ENCODE measurements around the gene MNS1. TPM values are rescaled to one million over a fixed set of nuclear protein-coding genes. Genes with fewer than 3 reads are reported as not detected.
"Not testable (repeated sequence)": the region's sequence is repeated elsewhere in the genome, so short reads cannot be mapped to it uniquely, and the experiment has no call there.

The MNS1 gene
- total and polyA plus RNA-seq, 9 of the 15 experiments (the other 6 are each of a cell fraction or from before 2014, with no cell fraction given): 1.1 to 10.3 (median 2.5) TPM

GRCh38 chr15:56425276-56425675 is 39.7 kb downstream of the MNS1 start (continued):
- peak; percentile 43; the same call in 1 of the 2 replicates for TF ChIP-seq ZNF280B (CRISPR knock-in tag; IDR thresholded peaks at IDR 0.05)
- no peak for TF ChIP-seq MXI1 (IDR thresholded peaks at IDR 0.05; ENCODE audit: low read depth, low read length)
- TF ChIP-seq ZBTB33 (CRISPR knock-in tag; IDR thresholded peaks at IDR 0.05): no peak

- H2AFZ ChIP-seq (ENCODE audit: low read depth, low read length); H3K27me3 ChIP-seq (ENCODE audit: control insufficient read depth in 2 of 2, insufficient read depth in 2 of 2, low read length in 2 of 2); CTCF ChIA-PET (ENCODE audit: low intra/inter-chr PET ratio); BruUV-seq (replicated peaks); in situ Hi-C loops (cut with MboI); ATAC-seq; H3K27ac ChIP-seq (ENCODE audit: extremely low read depth, low read depth, low read length); H3K9ac ChIP-seq (ENCODE audit: insufficient read depth in 1 of 2, low read depth in 2 of 2, low read length in 2 of 2); POLR2A ChIA-PET; DNase-seq (ENCODE audit: extremely low read depth in 1 of 4, low spot score in 3 of 4); intact Hi-C loops (cut with micrococcal nuclease); H3K79me2 ChIP-seq (ENCODE audit: control insufficient read depth, insufficient read depth, low read length); H3K9me1 ChIP-seq (ENCODE audit: control insufficient read depth, insufficient read depth, low read length); H3K4me1 ChIP-seq (replicated peaks in 1 of 2; ENCODE audit: control insufficient read depth in 2 of 2, insufficient read depth in 2 of 2, low read length in 2 of 2); H4K20me1 ChIP-seq (replicated peaks; ENCODE audit: control insufficient read depth, insufficient read depth, low read length); H3K36me3 ChIP-seq (ENCODE audit: control insufficient read depth, insufficient read depth, low read length); FAIRE-seq; H3K9me3 ChIP-seq (replicated peaks; ENCODE audit: control insufficient read depth, insufficient read depth, low read depth, low read length); H3K4me3 ChIP-seq; H3K4me2 ChIP-seq (ENCODE audit: insufficient read depth, low read length): not testable (repeated sequence)
- no CpG with 5 or more reads among the region's 1 CpG for WGBS (ENCODE audit: insufficient coverage, low coverage, missing lambda C conversion rate)
These were observed 51.7 kb downstream of the MNS1 start for GRCh38 chr15:56413114-56413733.

Measured in K562 (cell line).